ENCODE results near the gene FAM83D.
A peak's percentile ranks its signal among the peaks of the same experiment; 100 is the strongest.

The FAM83D gene

DNA sequence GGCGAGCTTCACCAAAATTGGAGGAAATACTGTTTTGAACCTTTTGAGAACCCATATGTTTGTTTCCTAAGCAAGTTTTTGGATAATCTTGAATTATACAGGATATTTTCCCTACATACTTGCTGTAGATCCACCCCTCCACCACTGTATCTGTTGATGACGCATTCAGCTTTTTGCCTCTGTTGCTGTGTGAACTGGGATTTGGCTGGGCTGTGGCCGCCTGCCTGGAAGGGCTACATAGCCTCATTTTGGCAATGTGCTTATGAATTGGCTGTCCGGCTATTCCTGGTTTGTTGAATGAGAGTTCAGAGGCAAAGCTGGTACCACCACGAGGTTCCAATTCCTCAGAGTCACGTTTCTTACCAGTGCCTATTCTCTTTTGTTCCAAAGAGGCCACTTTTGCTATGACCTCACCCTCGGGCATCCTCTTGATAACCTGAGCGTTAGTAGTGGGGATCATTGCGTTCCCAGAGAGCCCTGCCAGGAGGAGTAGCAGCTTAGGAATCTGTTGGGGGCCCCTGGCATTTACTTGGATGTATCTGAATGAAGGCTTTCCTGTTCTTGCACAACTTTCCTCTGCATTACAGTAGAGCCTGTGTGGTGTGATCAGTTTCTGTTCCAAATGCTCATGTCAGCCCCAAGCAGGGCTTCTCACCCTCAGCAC is 6.4 kb downstream of the FAM83D start:
- ChIA-PET CTCF (interaction anchor here (0.8 to 1.5 kb wide), 3 partner anchors 16 to 283 kb away, joined by 3 read pairs; no protein-coding TSS in a partner anchor), POLR2A (no interaction called here)
- DNase-seq: no peak
- Histone ChIP-seq H3K4me3 (ENCODE audit: control insufficient read depth in 1 of 7, extremely low read depth in 1 of 7, insufficient read depth in 4 of 7, low read depth in 2 of 7, low read length in 6 of 7) (no peak overlapping the region), H3K36me3 (ENCODE audit: control insufficient read depth in 4 of 4, insufficient read depth in 4 of 4, low read length in 3 of 4) (peaks cover 0 to 21% (median 4%) of the 10 kb centered on the region in 4 experiments), H3K27ac (ENCODE audit: insufficient read depth in 1 of 2, low read depth in 1 of 2, low read length in 2 of 2, poor library complexity in 1 of 2, severe bottlenecking in 2 of 2) (no peak overlapping the region), H3K9me3 (ENCODE audit: control extremely low read depth in 1 of 5, control insufficient read depth in 4 of 5, insufficient read depth in 2 of 5, low read depth in 1 of 5, low read length in 4 of 5) (no peaks in the 10 kb centered on the region), H3K27me3 (replicated peaks in 2 of 5; ENCODE audit: control insufficient read depth in 4 of 5, insufficient read depth in 5 of 5, low read length in 4 of 5) (no peaks in the 10 kb centered on the region), H3K4me1 (ENCODE audit: control extremely low read depth in 1 of 4, control insufficient read depth in 4 of 4, insufficient read depth in 4 of 4, low read length in 3 of 4) (peaks cover 4 to 19% (median 8%) of the 10 kb centered on the region in 4 experiments)
- 99% methylated on average over 7 of the region's 9 CpGs for WGBS (ENCODE audit: insufficient coverage)

- H3K27me3 ChIP-seq (replicated peaks in 2 of 5; ENCODE audit: control insufficient read depth in 4 of 5, insufficient read depth in 5 of 5, low read length in 4 of 5): no peaks in the 10 kb centered on the region
- peaks cover 0 to 35% (median 9%) of the 10 kb centered on the region in 4 experiments for H3K36me3 ChIP-seq (ENCODE audit: control insufficient read depth in 4 of 4, insufficient read depth in 4 of 4, low read length in 3 of 4)
- H3K9me3 ChIP-seq (ENCODE audit: control extremely low read depth in 1 of 5, control insufficient read depth in 4 of 5, insufficient read depth in 2 of 5, low read depth in 1 of 5, low read length in 4 of 5): no peaks in the 10 kb centered on the region
- POLR2A ChIA-PET: no interaction called here
- H3K27ac ChIP-seq (ENCODE audit: insufficient read depth in 1 of 2, low read depth in 1 of 2, low read length in 2 of 2, poor library complexity in 1 of 2, severe bottlenecking in 2 of 2): no peak overlapping the region
- CTCF ChIA-PET: no interaction called here
- H3K4me1 ChIP-seq (ENCODE audit: control extremely low read depth in 1 of 4, control insufficient read depth in 4 of 4, insufficient read depth in 4 of 4, low read length in 3 of 4): peaks cover 0 to 3% (median 0%) of the 10 kb centered on the region in 4 experiments
- no peak overlapping the region for H3K4me3 ChIP-seq (ENCODE audit: control insufficient read depth in 1 of 7, extremely low read depth in 1 of 7, insufficient read depth in 4 of 7, low read depth in 2 of 7, low read length in 6 of 7)
- DNase-seq: no peak
- 100% methylated on average over 3 of the region's 5 CpGs for WGBS (ENCODE audit: insufficient coverage)
Measured at GRCh38 chr20:38934530-38934929, 8.3 kb downstream of the FAM83D start.

DNA sequence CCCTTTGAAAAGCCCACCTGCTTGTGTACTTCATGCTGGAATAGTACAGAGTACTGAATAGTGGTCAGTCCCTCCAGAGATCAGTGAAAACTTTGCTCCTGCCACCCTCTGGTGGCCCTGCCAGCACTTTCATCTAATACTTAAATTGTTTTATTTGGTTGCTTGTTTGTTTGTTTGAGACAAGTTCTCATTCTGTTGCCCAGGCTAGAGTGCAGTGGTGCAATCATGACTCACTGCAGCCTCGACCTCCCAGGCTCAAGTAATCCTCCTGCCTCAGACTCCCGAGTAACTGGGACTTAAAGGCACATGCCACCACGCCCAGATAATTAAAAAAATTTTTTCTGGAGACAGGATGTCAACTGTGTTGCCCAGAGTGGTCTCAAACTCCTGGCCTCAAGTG is 9.1 kb downstream of the FAM83D start:
- H3K4me3 ChIP-seq (ENCODE audit: control insufficient read depth in 1 of 7, extremely low read depth in 1 of 7, insufficient read depth in 4 of 7, low read depth in 2 of 7, low read length in 6 of 7): no peak overlapping the region
- H3K4me1 ChIP-seq (ENCODE audit: control extremely low read depth in 1 of 4, control insufficient read depth in 4 of 4, insufficient read depth in 4 of 4, low read length in 3 of 4): peaks cover 0 to 3% (median 0%) of the 10 kb centered on the region in 4 experiments
- no peaks in the 10 kb centered on the region for H3K27me3 ChIP-seq (replicated peaks in 2 of 5; ENCODE audit: control insufficient read depth in 4 of 5, insufficient read depth in 5 of 5, low read length in 4 of 5)
- POLR2A ChIA-PET: no interaction called here
- DNase-seq: peak in 1 of 3 donors; percentile 17
- H3K27ac ChIP-seq (ENCODE audit: insufficient read depth in 1 of 2, low read depth in 1 of 2, low read length in 2 of 2, poor library complexity in 1 of 2, severe bottlenecking in 2 of 2): no peak overlapping the region
- H3K36me3 ChIP-seq (ENCODE audit: control insufficient read depth in 4 of 4, insufficient read depth in 4 of 4, low read length in 3 of 4): peaks cover 0 to 35% (median 11%) of the 10 kb centered on the region in 4 experiments
- WGBS (ENCODE audit: insufficient coverage): 100% methylated on average over 3 of the region's 3 CpGs
- no peaks in the 10 kb centered on the region for H3K9me3 ChIP-seq (ENCODE audit: control extremely low read depth in 1 of 5, control insufficient read depth in 4 of 5, insufficient read depth in 2 of 5, low read depth in 1 of 5, low read length in 4 of 5)
- CTCF ChIA-PET: no interaction called here

DNA sequence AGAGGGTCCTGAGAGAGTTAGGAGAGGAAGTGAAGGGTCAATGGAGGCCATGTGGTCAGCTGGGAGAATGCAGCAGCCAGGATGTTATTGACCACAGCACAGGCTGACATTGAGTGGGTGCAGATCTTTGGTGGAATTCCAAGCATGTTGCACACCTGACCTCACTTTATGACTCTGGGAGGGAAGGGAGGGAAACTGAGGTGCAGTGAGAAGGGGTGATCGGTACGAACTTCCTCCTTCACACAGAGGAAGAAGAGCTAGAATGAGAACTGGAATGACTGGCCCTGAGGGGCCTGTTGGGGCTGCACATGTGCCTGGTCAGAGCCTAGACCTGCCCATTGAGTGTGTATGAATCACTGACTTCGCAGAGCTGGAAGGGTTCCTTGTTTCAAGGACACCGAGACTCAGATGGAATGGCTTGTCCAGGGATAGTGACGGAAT is 9.8 kb downstream of the FAM83D start:
- no peaks in the 10 kb centered on the region for H3K9me3 ChIP-seq (ENCODE audit: control extremely low read depth in 1 of 5, control insufficient read depth in 4 of 5, insufficient read depth in 2 of 5, low read depth in 1 of 5, low read length in 4 of 5)
- WGBS (ENCODE audit: insufficient coverage): 80% methylated on average over 5 of the region's 5 CpGs
- no peak for DNase-seq
- peaks cover 0 to 3% (median 0%) of the 10 kb centered on the region in 4 experiments for H3K4me1 ChIP-seq (ENCODE audit: control extremely low read depth in 1 of 4, control insufficient read depth in 4 of 4, insufficient read depth in 4 of 4, low read length in 3 of 4)
- peaks cover 0 to 41% (median 11%) of the 10 kb centered on the region in 4 experiments for H3K36me3 ChIP-seq (ENCODE audit: control insufficient read depth in 4 of 4, insufficient read depth in 4 of 4, low read length in 3 of 4)
- POLR2A ChIA-PET: no interaction called here
- CTCF ChIA-PET: interaction anchor here (1.4 kb wide), 1 partner anchor 10 kb away, joined by 6 read pairs; the partner anchor contains the start of gene FAM83D
- no peaks in the 10 kb centered on the region for H3K27me3 ChIP-seq (replicated peaks in 2 of 5; ENCODE audit: control insufficient read depth in 4 of 5, insufficient read depth in 5 of 5, low read length in 4 of 5)
- H3K4me3 ChIP-seq (ENCODE audit: control insufficient read depth in 1 of 7, extremely low read depth in 1 of 7, insufficient read depth in 4 of 7, low read depth in 2 of 7, low read length in 6 of 7): no peak overlapping the region
- no peak overlapping the region for H3K27ac ChIP-seq (ENCODE audit: insufficient read depth in 1 of 2, low read depth in 1 of 2, low read length in 2 of 2, poor library complexity in 1 of 2, severe bottlenecking in 2 of 2)

- WGBS (ENCODE audit: insufficient coverage): 99% methylated on average over 5 of the region's 5 CpGs
- Histone ChIP-seq H3K9me3 (ENCODE audit: control extremely low read depth in 1 of 5, control insufficient read depth in 4 of 5, insufficient read depth in 2 of 5, low read depth in 1 of 5, low read length in 4 of 5) (no peaks in the 10 kb centered on the region), H3K27me3 (replicated peaks in 2 of 5; ENCODE audit: control insufficient read depth in 4 of 5, insufficient read depth in 5 of 5, low read length in 4 of 5) (no peaks in the 10 kb centered on the region), H3K27ac (ENCODE audit: insufficient read depth in 1 of 2, low read depth in 1 of 2, low read length in 2 of 2, poor library complexity in 1 of 2, severe bottlenecking in 2 of 2) (no peak overlapping the region), H3K4me1 (ENCODE audit: control extremely low read depth in 1 of 4, control insufficient read depth in 4 of 4, insufficient read depth in 4 of 4, low read length in 3 of 4) (peaks cover 0 to 3% (median 0%) of the 10 kb centered on the region in 4 experiments), H3K4me3 (ENCODE audit: control insufficient read depth in 1 of 7, extremely low read depth in 1 of 7, insufficient read depth in 4 of 7, low read depth in 2 of 7, low read length in 6 of 7) (no peak overlapping the region), H3K36me3 (ENCODE audit: control insufficient read depth in 4 of 4, insufficient read depth in 4 of 4, low read length in 3 of 4) (peaks cover 2 to 47% (median 11%) of the 10 kb centered on the region in 4 experiments)
- POLR2A ChIA-PET: no interaction called here
- no peak for DNase-seq
- CTCF ChIA-PET: interaction anchor here (0.9 to 1.5 kb wide), 3 partner anchors 9 to 27 kb away, joined by 3 to 6 read pairs (median 3); partner anchors contain the start of gene FAM83D
Measured at GRCh38 chr20:38937000-38937399, 10.8 kb downstream of the FAM83D start.

DNA sequence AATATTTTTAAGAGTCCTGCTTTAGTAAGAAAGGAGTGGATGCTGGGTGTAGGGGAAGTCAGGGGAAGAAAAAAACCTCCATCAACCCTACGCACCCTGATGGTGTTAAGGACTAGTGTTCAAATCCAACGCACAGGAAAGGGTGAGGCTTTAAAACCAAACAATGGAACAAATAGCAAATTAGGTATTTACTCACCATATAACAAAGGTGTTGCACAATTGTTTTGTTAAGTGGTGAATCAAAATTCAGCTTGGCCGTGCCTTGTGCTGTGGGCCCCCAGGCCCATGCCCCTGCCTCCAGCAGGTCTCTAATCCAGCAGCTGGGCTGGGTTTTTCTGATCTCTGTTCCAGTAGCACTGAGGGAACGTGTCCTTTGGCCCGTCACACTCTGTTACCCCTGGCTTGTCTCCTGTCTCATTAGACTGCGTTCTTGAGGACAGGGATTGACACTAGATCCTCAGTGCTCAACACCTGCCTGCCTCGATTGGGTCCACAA is 11.8 kb downstream of the FAM83D start:
- ChIA-PET POLR2A (no interaction called here), CTCF (interaction anchor here (1.5 kb wide), 1 partner anchor 10 kb away, joined by 3 read pairs; no protein-coding TSS in a partner anchor)
- no peak for DNase-seq
- peaks cover 0 to 3% (median 0%) of the 10 kb centered on the region in 4 experiments for H3K4me1 ChIP-seq (ENCODE audit: control extremely low read depth in 1 of 4, control insufficient read depth in 4 of 4, insufficient read depth in 4 of 4, low read length in 3 of 4)
- no peaks in the 10 kb centered on the region for H3K27me3 ChIP-seq (replicated peaks in 2 of 5; ENCODE audit: control insufficient read depth in 4 of 5, insufficient read depth in 5 of 5, low read length in 4 of 5)
- peaks cover 6 to 57% (median 15%) of the 10 kb centered on the region in 4 experiments for H3K36me3 ChIP-seq (ENCODE audit: control insufficient read depth in 4 of 4, insufficient read depth in 4 of 4, low read length in 3 of 4)
- no peak overlapping the region for H3K4me3 ChIP-seq (ENCODE audit: control insufficient read depth in 1 of 7, extremely low read depth in 1 of 7, insufficient read depth in 4 of 7, low read depth in 2 of 7, low read length in 6 of 7)
- 100% methylated on average over 5 of the region's 7 CpGs for WGBS (ENCODE audit: insufficient coverage)
- no peaks in the 10 kb centered on the region for H3K9me3 ChIP-seq (ENCODE audit: control extremely low read depth in 1 of 5, control insufficient read depth in 4 of 5, insufficient read depth in 2 of 5, low read depth in 1 of 5, low read length in 4 of 5)
- no peak overlapping the region for H3K27ac ChIP-seq (ENCODE audit: insufficient read depth in 1 of 2, low read depth in 1 of 2, low read length in 2 of 2, poor library complexity in 1 of 2, severe bottlenecking in 2 of 2)

- no peak overlapping the region for H3K27ac ChIP-seq (ENCODE audit: insufficient read depth in 1 of 2, low read depth in 1 of 2, low read length in 2 of 2, poor library complexity in 1 of 2, severe bottlenecking in 2 of 2)
- peaks cover 0 to 3% (median 0%) of the 10 kb centered on the region in 4 experiments for H3K4me1 ChIP-seq (ENCODE audit: control extremely low read depth in 1 of 4, control insufficient read depth in 4 of 4, insufficient read depth in 4 of 4, low read length in 3 of 4)
- WGBS (ENCODE audit: insufficient coverage): 100% methylated on average over 1 of the region's 2 CpGs
- ChIA-PET POLR2A (no interaction called here), CTCF (no interaction called here)
- no peak for DNase-seq
- H3K27me3 ChIP-seq (replicated peaks in 2 of 5; ENCODE audit: control insufficient read depth in 4 of 5, insufficient read depth in 5 of 5, low read length in 4 of 5): no peaks in the 10 kb centered on the region
- H3K36me3 ChIP-seq (ENCODE audit: control insufficient read depth in 4 of 4, insufficient read depth in 4 of 4, low read length in 3 of 4): peaks cover 6 to 69% (median 16%) of the 10 kb centered on the region in 4 experiments
- H3K4me3 ChIP-seq (ENCODE audit: control insufficient read depth in 1 of 7, extremely low read depth in 1 of 7, insufficient read depth in 4 of 7, low read depth in 2 of 7, low read length in 6 of 7): no peak overlapping the region
- H3K9me3 ChIP-seq (ENCODE audit: control extremely low read depth in 1 of 5, control insufficient read depth in 4 of 5, insufficient read depth in 2 of 5, low read depth in 1 of 5, low read length in 4 of 5): no peaks in the 10 kb centered on the region
Measured at GRCh38 chr20:38939686-38940085, 13.5 kb downstream of the FAM83D start.
